ENCODE data around the gene TBL3. TPM values are rescaled to one million over a fixed set of nuclear protein-coding genes. Genes with fewer than 3 reads are reported as not detected.

TBL3 gene
- total RNA-seq, 1 experiment from 2014 or later: 27.9 TPM

Small RNA genes within 50 kb of the gene (small RNA-seq; reads per million reads assigned to genes)
- gene AC005363.2: 0 reads per million in 2 experiments
- gene RN7SL219P: 0 reads per million in 2 experiments
- gene SNORA10: 0 reads per million in 2 experiments
- 0 reads per million in 2 experiments for gene SNORA64

Other genes starting within 250 kb of the TBL3 start
- gene NME3, start 200.5 kb upstream of the TBL3 start, total RNA-seq (2014; rRNA removed; shearing (Covaris generic)): 12.2 and 12.9 TPM in 2 replicates
- 4.3 and 8.6 TPM in 2 replicates for gene EME2, start 199.2 kb upstream of the TBL3 start, total RNA-seq (2014; rRNA removed; shearing (Covaris generic))
- gene MRPS34, start 198.9 kb upstream of the TBL3 start, total RNA-seq (2014; rRNA removed; shearing (Covaris generic)): 102 TPM in 2 replicates
- 12.8 and 13.1 TPM in 2 replicates for gene SPSB3, start 189.5 kb upstream of the TBL3 start, total RNA-seq (2014; rRNA removed; shearing (Covaris generic))
- gene NUBP2, start 189.1 kb upstream of the TBL3 start, total RNA-seq (2014; rRNA removed; shearing (Covaris generic)): 57.9 and 58.1 TPM in 2 replicates
- not detected in 2 replicates for gene IGFALS, start 178.3 kb upstream of the TBL3 start, total RNA-seq (2014; rRNA removed; shearing (Covaris generic))
- gene HAGH, start 145.2 kb upstream of the TBL3 start, total RNA-seq (2014; rRNA removed; shearing (Covaris generic)): 41.3 and 50.9 TPM in 2 replicates
- gene FAHD1, start 144.8 kb upstream of the TBL3 start, total RNA-seq (2014; rRNA removed; shearing (Covaris generic)): 75.3 and 96.5 TPM in 2 replicates
- 0.48 TPM in 1 of 2 replicates, not detected in the other for gene MEIOB, start 99.9 kb upstream of the TBL3 start, total RNA-seq (2014; rRNA removed; shearing (Covaris generic))
- gene HS3ST6, start 53.6 kb upstream of the TBL3 start, total RNA-seq (2014; rRNA removed; shearing (Covaris generic)): not detected in 2 replicates
- gene MSRB1, start 28.9 kb upstream of the TBL3 start, total RNA-seq (2014; rRNA removed; shearing (Covaris generic)): 17.2 and 23.6 TPM in 2 replicates
- gene RPL3L, start 17.4 kb upstream of the TBL3 start, total RNA-seq (2014; rRNA removed; shearing (Covaris generic)): not detected in 2 replicates
- gene NDUFB10, start 12.5 kb upstream of the TBL3 start, total RNA-seq (2014; rRNA removed; shearing (Covaris generic)): 234 and 241 TPM in 2 replicates
- gene RPS2, start 7.2 kb upstream of the TBL3 start, total RNA-seq (2014; rRNA removed; shearing (Covaris generic)): 2,672 and 2,687 TPM in 2 replicates
- not detected in 2 replicates for gene RNF151, start 5.2 kb upstream of the TBL3 start, total RNA-seq (2014; rRNA removed; shearing (Covaris generic))
- not detected in 2 replicates for gene NOXO1, start 9.4 kb downstream of the TBL3 start, total RNA-seq (2014; rRNA removed; shearing (Covaris generic))
- gene GFER, start 12.1 kb downstream of the TBL3 start, total RNA-seq (2014; rRNA removed; shearing (Covaris generic)): 29.2 and 33.9 TPM in 2 replicates
- gene SYNGR3, start 17.9 kb downstream of the TBL3 start, total RNA-seq (2014; rRNA removed; shearing (Covaris generic)): 0.37 and 1.5 TPM in 2 replicates
- 10.4 and 10.7 TPM in 2 replicates for gene ZNF598, start 37.8 kb downstream of the TBL3 start, total RNA-seq (2014; rRNA removed; shearing (Covaris generic))
- gene NPW, start 47.7 kb downstream of the TBL3 start, total RNA-seq (2014; rRNA removed; shearing (Covaris generic)): 0.55 TPM in 1 of 2 replicates, not detected in the other
- 7.0 and 9.3 TPM in 2 replicates for gene NHERF2, start 54.8 kb downstream of the TBL3 start, total RNA-seq (2014; rRNA removed; shearing (Covaris generic))
- 27.0 and 31.2 TPM in 2 replicates for gene NTHL1, start 75.8 kb downstream of the TBL3 start, total RNA-seq (2014; rRNA removed; shearing (Covaris generic))
- gene TSC2, start 75.9 kb downstream of the TBL3 start, total RNA-seq (2014; rRNA removed; shearing (Covaris generic)): 11.6 and 20.2 TPM in 2 replicates
- 18.7 and 18.8 TPM in 2 replicates for gene PKD1, start 163.8 kb downstream of the TBL3 start, total RNA-seq (2014; rRNA removed; shearing (Covaris generic))
- 0.27 and 0.40 TPM in 2 replicates for gene RAB26, start 176.6 kb downstream of the TBL3 start, total RNA-seq (2014; rRNA removed; shearing (Covaris generic))
- 59.3 and 62.4 TPM in 2 replicates for gene TRAF7, start 183.7 kb downstream of the TBL3 start, total RNA-seq (2014; rRNA removed; shearing (Covaris generic))
- gene CASKIN1, start 224.6 kb downstream of the TBL3 start, total RNA-seq (2014; rRNA removed; shearing (Covaris generic)): 0.67 and 0.95 TPM in 2 replicates
- 29.9 and 33.4 TPM in 2 replicates for gene MLST8, start 233.4 kb downstream of the TBL3 start, total RNA-seq (2014; rRNA removed; shearing (Covaris generic))
- 0.96 and 1.6 TPM in 2 replicates for gene BRICD5, start 238.8 kb downstream of the TBL3 start, total RNA-seq (2014; rRNA removed; shearing (Covaris generic))
- gene PGP, start 242.8 kb downstream of the TBL3 start, total RNA-seq (2014; rRNA removed; shearing (Covaris generic)): 13.6 and 15.1 TPM in 2 replicates

All from SK-MEL-5 (cell line).